SH-SY5Y (cell line): ENCODE results near the gene NLGN2.

Source experiments
- GATA2 ChIP-seq: IDR thresholded peaks from 2 replicates; pipeline ENCODE4 v1.6.1; 2011; ENCODE audit warnings: mild to moderate bottlenecking, low read depth, low read length
- GATA3 ChIP-seq: IDR thresholded peaks from 2 replicates; pipeline ENCODE4 v1.6.1; 2011; ENCODE audit warnings: low read depth, mild to moderate bottlenecking, low read length, moderate library complexity

- TF ChIP-seq GATA3 (no peak), GATA2 (no peak)
These were observed 19.9 kb downstream of the NLGN2 start for GRCh38 chr17:7427549-7427948.
